DND-41 (cell line): ENCODE data around the gene ELOVL5.

Experiments
- EZH2 ChIP-seq: IDR thresholded peaks from 3 replicates; pipeline ENCODE4 v1.6.1; 2012; ENCODE audit warnings: borderline replicate concordance, low read depth, mild to moderate bottlenecking, moderate library complexity, low read length, inconsistent platforms; ENCODE audit not compliant: severe bottlenecking
- TF ChIP-seq, protein P1 (sequence below): IDR thresholded peaks from 2 replicates; pipeline ENCODE4 v1.5.1; 2012; ENCODE audit warnings: borderline replicate concordance, low read length, moderate library complexity, mild to moderate bottlenecking; ENCODE audit not compliant: poor library complexity, severe bottlenecking; ENCODE audit errors: extremely low read depth

DNA sequence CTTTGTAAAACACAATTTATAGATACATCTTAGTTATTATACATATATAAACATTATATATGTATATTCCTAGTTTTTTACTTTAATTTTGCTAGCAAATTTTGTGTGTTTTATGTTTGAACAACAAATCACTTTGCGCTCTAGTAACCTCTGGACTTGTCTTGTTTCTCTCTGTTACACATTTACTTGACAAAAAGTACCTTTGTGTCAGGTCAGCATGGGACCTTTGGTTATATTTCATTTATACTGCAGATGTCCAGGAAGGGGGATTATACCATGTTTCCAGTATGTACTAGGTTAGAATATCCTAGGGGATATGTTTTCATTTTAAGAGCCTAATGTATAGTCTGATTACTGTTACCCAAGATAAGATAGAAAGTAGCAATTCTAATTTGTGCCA, 28.5 kb upstream of the ELOVL5 start:
- TF ChIP-seq, protein P1, sequence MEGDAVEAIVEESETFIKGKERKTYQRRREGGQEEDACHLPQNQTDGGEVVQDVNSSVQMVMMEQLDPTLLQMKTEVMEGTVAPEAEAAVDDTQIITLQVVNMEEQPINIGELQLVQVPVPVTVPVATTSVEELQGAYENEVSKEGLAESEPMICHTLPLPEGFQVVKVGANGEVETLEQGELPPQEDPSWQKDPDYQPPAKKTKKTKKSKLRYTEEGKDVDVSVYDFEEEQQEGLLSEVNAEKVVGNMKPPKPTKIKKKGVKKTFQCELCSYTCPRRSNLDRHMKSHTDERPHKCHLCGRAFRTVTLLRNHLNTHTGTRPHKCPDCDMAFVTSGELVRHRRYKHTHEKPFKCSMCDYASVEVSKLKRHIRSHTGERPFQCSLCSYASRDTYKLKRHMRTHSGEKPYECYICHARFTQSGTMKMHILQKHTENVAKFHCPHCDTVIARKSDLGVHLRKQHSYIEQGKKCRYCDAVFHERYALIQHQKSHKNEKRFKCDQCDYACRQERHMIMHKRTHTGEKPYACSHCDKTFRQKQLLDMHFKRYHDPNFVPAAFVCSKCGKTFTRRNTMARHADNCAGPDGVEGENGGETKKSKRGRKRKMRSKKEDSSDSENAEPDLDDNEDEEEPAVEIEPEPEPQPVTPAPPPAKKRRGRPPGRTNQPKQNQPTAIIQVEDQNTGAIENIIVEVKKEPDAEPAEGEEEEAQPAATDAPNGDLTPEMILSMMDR: no peak
- TF ChIP-seq EZH2: no peak
